ENCODE measurements around the gene MBD3L4. TPM values are rescaled to one million over a fixed set of nuclear protein-coding genes. Genes with fewer than 3 reads are reported as not detected.

The MBD3L4 gene
- total and polyA plus RNA-seq, 2 of the 13 experiments (the other 11 are each of a cell fraction or from before 2014, with no cell fraction given) = not detected

- TF ChIP-seq ZNF18 (CRISPR knock-in tag; IDR thresholded peaks at IDR 0.05; ENCODE audit: insufficient replicate concordance) (no peak), ZFP36L1 (CRISPR knock-in tag; IDR thresholded peaks at IDR 0.05) (peak; percentile 56; the same call in 1 of the 2 replicates), RBFOX2 (IDR thresholded peaks at IDR 0.05; ENCODE audit: low read depth, low read length) (peak; percentile 94), ZNF776 (CRISPR knock-in tag; IDR thresholded peaks at IDR 0.05) (peak; percentile 57), MATR3 (CRISPR knock-in tag; IDR thresholded peaks at IDR 0.05) (no peak), AHDC1 (CRISPR knock-in tag; IDR thresholded peaks at IDR 0.05; ENCODE audit: borderline replicate concordance) (no peak), CEBPB (IDR thresholded peaks at IDR 0.05; ENCODE audit: borderline replicate concordance, low read depth, low read length) (no peak), HINFP (CRISPR knock-in tag; IDR thresholded peaks at IDR 0.05; ENCODE audit: low read depth) (no peak), ZNF574 (CRISPR knock-in tag; IDR thresholded peaks at IDR 0.05) (peak; percentile 88), ZNF550 (CRISPR knock-in tag; IDR thresholded peaks at IDR 0.05; ENCODE audit: borderline replicate concordance) (no peak), SUZ12 (IDR thresholded peaks at IDR 0.05; ENCODE audit: low read depth, low read length) (no peak), XRCC5 (optimal IDR thresholded peaks at IDR 0.05; ENCODE audit: low read length) (peak; percentile 34), BRCA1 (CRISPR knock-in tag; IDR thresholded peaks at IDR 0.05) (0 out of 2 replicates have a peak, but pooled peaks have one; percentile 52), REXO4 (CRISPR knock-in tag; IDR thresholded peaks at IDR 0.05; ENCODE audit: borderline replicate concordance) (no peak)
These were observed 29.3 kb upstream of the MBD3L4 start, which contains the start of gene ZNF557 (continued) for GRCh38 chr19:7069042-7069903.
